Prostate gland (tissue), 2 donors: ENCODE results near the gene PPFIA3.
"Not testable (repeated sequence)": the region's sequence is repeated elsewhere in the genome, so short reads cannot be mapped to it uniquely, and the experiment has no call there.

Source experiments
- CTCF ChIP-seq, 4 experiments: fragments of 200-600 bp in 2 of 4; fragments of 450-650 bp in 2 of 4; sonication (generic) in 2 of 4; IDR thresholded peaks; 1 replicate in 3 of 4; 2 replicates in 1 of 4; pipeline ENCODE4 v1.5.1; 2016 to 2019; ENCODE audit warnings: antibody characterized with exemption in 4 of 4, mild to moderate bottlenecking in 2 of 4, moderate library complexity in 2 of 4
- POLR2A ChIP-seq: fragments of 450-650 bp; IDR thresholded peaks from one replicate; pipeline ENCODE4 v1.6.1; 2016; ENCODE audit warnings: antibody characterized with exemption, mild to moderate bottlenecking

GRCh38 chr19:49146408-49146770 is 27.0 kb downstream of the PPFIA3 start:
- TF ChIP-seq CTCF (IDR thresholded peaks at IDR 0.05); POLR2A: not testable (repeated sequence)
